HG03045 (cell line): ENCODE data around the gene PLSCR1.
"Not testable (repeated sequence)": the region's sequence is repeated elsewhere in the genome, so short reads cannot be mapped to it uniquely, and the experiment has no call there.

ENCODE experiments used
- ATAC-seq: cut with Tn5 transposase; IDR thresholded peaks from one replicate; pipeline ENCODE4 v1.9.1; 2021; ENCODE audit warnings: mild to moderate bottlenecking, moderate library complexity; ENCODE audit not compliant: unreplicated experiment

The PLSCR1 gene

GRCh38 chr3:146519810-146520209 lies 24.6 kb downstream of the PLSCR1 start:
- ATAC-seq, result no peak

GRCh38 chr3:146517684-146518435 lies 26.5 kb downstream of the PLSCR1 start:
- ATAC-seq, result no peak

- ATAC-seq, result no peak
Observed at GRCh38 chr3:146513386-146514051, 30.9 kb downstream of the PLSCR1 start.

GRCh38 chr3:146511402-146512134 lies 32.8 kb downstream of the PLSCR1 start:
- no peak for ATAC-seq

- ATAC-seq, result no peak
Observed at GRCh38 chr3:146507331-146508120, 36.9 kb downstream of the PLSCR1 start.

GRCh38 chr3:146505516-146505915 lies 38.9 kb downstream of the PLSCR1 start:
- no peak for ATAC-seq

- ATAC-seq, result no peak
Observed at GRCh38 chr3:146504498-146505197, 39.8 kb downstream of the PLSCR1 start.

- ATAC-seq, result peak; percentile 96
Observed at GRCh38 chr3:146503461-146504202, 40.8 kb downstream of the PLSCR1 start.

- no peak for ATAC-seq
Observed at GRCh38 chr3:146502887-146503460, 41.4 kb downstream of the PLSCR1 start.

- no peak for ATAC-seq
Observed at GRCh38 chr3:146501752-146502151, 42.7 kb downstream of the PLSCR1 start.

- ATAC-seq, result no peak
Observed at GRCh38 chr3:146499701-146500100, 44.7 kb downstream of the PLSCR1 start.

GRCh38 chr3:146498002-146498736 lies 46.2 kb downstream of the PLSCR1 start:
- no peak for ATAC-seq

- ATAC-seq, result not testable (repeated sequence)
Observed at GRCh38 chr3:146497145-146497843, 47.1 kb downstream of the PLSCR1 start.

GRCh38 chr3:146496726-146497125 lies 47.7 kb downstream of the PLSCR1 start:
- ATAC-seq, result no peak

- ATAC-seq, result no peak
Observed at GRCh38 chr3:146496251-146496650, 48.2 kb downstream of the PLSCR1 start.

GRCh38 chr3:146493761-146494160 lies 50.6 kb downstream of the PLSCR1 start:
- no peak for ATAC-seq

GRCh38 chr3:146493221-146493620 lies 51.2 kb downstream of the PLSCR1 start:
- no peak for ATAC-seq

GRCh38 chr3:146491303-146491702 lies 53.1 kb downstream of the PLSCR1 start:
- ATAC-seq, result no peak
